Measurements from ENCODE around the gene CCP110.

DNA sequence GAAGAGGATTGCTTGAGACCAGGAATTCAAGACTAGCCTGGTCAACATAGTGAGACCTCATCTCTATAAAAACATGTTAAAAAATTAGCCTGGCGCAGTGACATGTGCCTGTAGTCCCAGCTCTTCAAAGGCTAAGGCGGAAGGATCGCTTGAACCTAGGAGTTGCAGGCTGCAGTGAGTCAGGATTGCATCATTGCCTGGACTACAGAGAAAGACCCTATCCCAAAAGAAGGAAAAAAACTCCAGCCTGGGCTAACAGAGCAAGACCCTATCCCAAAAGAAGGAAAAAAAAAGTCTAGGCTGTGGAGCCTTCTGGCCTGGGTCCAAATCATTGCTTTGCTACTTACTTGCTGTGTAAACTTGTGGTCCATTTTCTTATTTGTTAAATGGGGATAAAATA lies 4.9 kb downstream of the CCP110 start:
- TF ChIP-seq CTCF (IDR thresholded peaks at IDR 0.05) (no peak), POLR2A (IDR thresholded peaks at IDR 0.05) (no peak)
